Epithelial cell of alveolus of lung (primary cell): Measurements from ENCODE around the gene ANKRD37. TPM values are rescaled to one million over a fixed set of nuclear protein-coding genes. Genes with fewer than 3 reads are reported as not detected.

Experiments
- total RNA-seq: library from RNA; depleted of rRNA; stranded (reverse); fragments of >200 nt; gene quantifications from 2 replicates; pipeline ENCODE4 v1.2.1, GENCODE V29; 2015

ANKRD37 gene
- total RNA-seq: 5.9 and 13.7 TPM in 2 replicates

GRCh38 chr4:185396724-185397385, at the start of gene ANKRD37:
Gene ANKRD37 (plus strand): TSS chr4:185396841. CDS start chr4:185396924, 83 bp downstream.

GRCh38 chr4:185395238-185395955, 1.2 kb upstream of the ANKRD37 start, which contains the start of gene LRP2BP:
Gene LRP2BP (minus strand): TSS chr4:185395924. CDS start chr4:185378186, 17,738 bp downstream.

GRCh38 chr4:185425647-185426352, 29.2 kb downstream of the ANKRD37 start, which contains the start of gene UFSP2:
Gene UFSP2 (minus strand): TSS chr4:185425964. CDS start chr4:185425868, 96 bp downstream.

Other genes with a start within 250 kb of the ANKRD37 start
- 28.5 and 31.5 TPM in 2 replicates for gene CFAP97, start 192.8 kb upstream of the ANKRD37 start, total RNA-seq
- gene SNX25, start 187.2 kb upstream of the ANKRD37 start, total RNA-seq: 7.9 and 9.3 TPM in 2 replicates
- gene LRP2BP, start 917 bp upstream of the ANKRD37 start, total RNA-seq: 0.39 and 1.6 TPM in 2 replicates
- gene UFSP2, start 29.1 kb downstream of the ANKRD37 start, total RNA-seq: 21.3 and 28.3 TPM in 2 replicates
- gene CCDC110, start 74.9 kb downstream of the ANKRD37 start, total RNA-seq: 0.88 and 1.2 TPM in 2 replicates
- gene PDLIM3, start 138.7 kb downstream of the ANKRD37 start, total RNA-seq: 15.9 and 90.0 TPM in 2 replicates